ENCODE data around the gene MRNIP. TPM values are rescaled to one million over a fixed set of nuclear protein-coding genes. Genes with fewer than 3 reads are reported as not detected.

MRNIP gene
- 13.2 TPM for total RNA-seq

GRCh38 chr5:179858586-179859427, at the start of gene MRNIP:
Gene MRNIP (minus strand): TSS chr5:179858817. CDS start chr5:179858796, 21 bp downstream.
- Histone ChIP-seq H3K27me3 (ENCODE audit: insufficient read depth, low read length) (no peaks in the 10 kb centered on the region), H3K9me3 (ENCODE audit: low read depth, low read length) (no peaks in the 10 kb centered on the region), H3K4me3 (ENCODE audit: low read length) (peak within 1 kb of the TSS; percentile 82), H3K4me1 (ENCODE audit: insufficient read depth, low read length) (peaks cover 16% of the 10 kb centered on the region)

GRCh38 chr5:179907556-179908324, 49.1 kb upstream of the MRNIP start, which contains the start of gene TBC1D9B:
Gene TBC1D9B (minus strand): TSS chr5:179907897. CDS start chr5:179907821, 76 bp downstream.
- Histone ChIP-seq H3K9me3 (ENCODE audit: low read depth, low read length) (no peaks in the 10 kb centered on the region), H3K4me3 (ENCODE audit: low read length) (peak within 1 kb of the TSS; percentile 44), H3K27me3 (ENCODE audit: insufficient read depth, low read length) (no peaks in the 10 kb centered on the region), H3K4me1 (ENCODE audit: insufficient read depth, low read length) (peaks cover 30% of the 10 kb centered on the region)

- Histone ChIP-seq H3K4me1 (ENCODE audit: insufficient read depth, low read length) (peaks cover 30% of the 10 kb centered on the region), H3K27me3 (ENCODE audit: insufficient read depth, low read length) (no peaks in the 10 kb centered on the region), H3K4me3 (ENCODE audit: low read length) (peak overlapping the region; percentile 44), H3K9me3 (ENCODE audit: low read depth, low read length) (no peaks in the 10 kb centered on the region)
These were observed 48.4 kb upstream of the MRNIP start for GRCh38 chr5:179906795-179907555.

- Histone ChIP-seq H3K27me3 (ENCODE audit: insufficient read depth, low read length) (no peaks in the 10 kb centered on the region), H3K4me3 (ENCODE audit: low read length) (no peak overlapping the region), H3K4me1 (ENCODE audit: insufficient read depth, low read length) (peaks cover 30% of the 10 kb centered on the region), H3K9me3 (ENCODE audit: low read depth, low read length) (no peaks in the 10 kb centered on the region)
These were observed 47.7 kb upstream of the MRNIP start for GRCh38 chr5:179906294-179906794.

- Histone ChIP-seq H3K9me3 (ENCODE audit: low read depth, low read length) (no peaks in the 10 kb centered on the region), H3K4me3 (ENCODE audit: low read length) (no peak overlapping the region), H3K27me3 (ENCODE audit: insufficient read depth, low read length) (no peaks in the 10 kb centered on the region), H3K4me1 (ENCODE audit: insufficient read depth, low read length) (peaks cover 30% of the 10 kb centered on the region)
These were observed 46.5 kb upstream of the MRNIP start for GRCh38 chr5:179905161-179905560.

- Histone ChIP-seq H3K4me1 (ENCODE audit: insufficient read depth, low read length) (peaks cover 30% of the 10 kb centered on the region), H3K27me3 (ENCODE audit: insufficient read depth, low read length) (no peaks in the 10 kb centered on the region), H3K4me3 (ENCODE audit: low read length) (no peak overlapping the region), H3K9me3 (ENCODE audit: low read depth, low read length) (no peaks in the 10 kb centered on the region)
These were observed 46.0 kb upstream of the MRNIP start for GRCh38 chr5:179904463-179905160.

GRCh38 chr5:179902763-179903158, 44.1 kb upstream of the MRNIP start:
- H3K27me3 ChIP-seq (ENCODE audit: insufficient read depth, low read length) = no peaks in the 10 kb centered on the region
- peaks cover 16% of the 10 kb centered on the region for H3K4me1 ChIP-seq (ENCODE audit: insufficient read depth, low read length)
- no peaks in the 10 kb centered on the region for H3K9me3 ChIP-seq (ENCODE audit: low read depth, low read length)
- no peak overlapping the region for H3K4me3 ChIP-seq (ENCODE audit: low read length)

- H3K27me3 ChIP-seq (ENCODE audit: insufficient read depth, low read length) = no peaks in the 10 kb centered on the region
- H3K9me3 ChIP-seq (ENCODE audit: low read depth, low read length) = no peaks in the 10 kb centered on the region
These were observed 43.5 kb upstream of the MRNIP start for GRCh38 chr5:179901915-179902762.

GRCh38 chr5:179901462-179901861, 42.8 kb upstream of the MRNIP start:
- Histone ChIP-seq H3K4me1 (ENCODE audit: insufficient read depth, low read length) (peaks cover 8% of the 10 kb centered on the region), H3K4me3 (ENCODE audit: low read length) (no peak overlapping the region), H3K27me3 (ENCODE audit: insufficient read depth, low read length) (no peaks in the 10 kb centered on the region), H3K9me3 (ENCODE audit: low read depth, low read length) (no peaks in the 10 kb centered on the region)

More at GRCh38 chr5:179901915-179902762, 43.5 kb upstream of the MRNIP start:
- Histone ChIP-seq H3K4me1 (ENCODE audit: insufficient read depth, low read length) (peaks cover 15% of the 10 kb centered on the region), H3K4me3 (ENCODE audit: low read length) (no peak overlapping the region)

- Histone ChIP-seq H3K4me3 (ENCODE audit: low read length) (no peak overlapping the region), H3K9me3 (ENCODE audit: low read depth, low read length) (no peaks in the 10 kb centered on the region), H3K27me3 (ENCODE audit: insufficient read depth, low read length) (no peaks in the 10 kb centered on the region), H3K4me1 (ENCODE audit: insufficient read depth, low read length) (peaks cover under 1% of the 10 kb centered on the region)
These were observed 42.1 kb upstream of the MRNIP start for GRCh38 chr5:179900711-179901110.

GRCh38 chr5:179900206-179900605, 41.6 kb upstream of the MRNIP start:
- Histone ChIP-seq H3K27me3 (ENCODE audit: insufficient read depth, low read length) (no peaks in the 10 kb centered on the region), H3K4me1 (ENCODE audit: insufficient read depth, low read length) (no peaks in the 10 kb centered on the region), H3K9me3 (ENCODE audit: low read depth, low read length) (no peaks in the 10 kb centered on the region), H3K4me3 (ENCODE audit: low read length) (no peak overlapping the region)

GRCh38 chr5:179895861-179896260, 37.2 kb upstream of the MRNIP start:
- H3K4me1 ChIP-seq (ENCODE audit: insufficient read depth, low read length) = no peaks in the 10 kb centered on the region
- H3K9me3 ChIP-seq (ENCODE audit: low read depth, low read length) = no peaks in the 10 kb centered on the region

GRCh38 chr5:179893958-179894895, 35.6 kb upstream of the MRNIP start:
- Histone ChIP-seq H3K4me1 (ENCODE audit: insufficient read depth, low read length) (no peaks in the 10 kb centered on the region), H3K9me3 (ENCODE audit: low read depth, low read length) (no peaks in the 10 kb centered on the region), H3K27me3 (ENCODE audit: insufficient read depth, low read length) (no peaks in the 10 kb centered on the region), H3K4me3 (ENCODE audit: low read length) (no peak overlapping the region)

More at GRCh38 chr5:179895861-179896260, 37.2 kb upstream of the MRNIP start:
- Histone ChIP-seq H3K27me3 (ENCODE audit: insufficient read depth, low read length) (no peaks in the 10 kb centered on the region), H3K4me3 (ENCODE audit: low read length) (no peak overlapping the region)
